ENCODE data around the gene ACSS3. TPM values are rescaled to one million over a fixed set of nuclear protein-coding genes. Genes with fewer than 3 reads are reported as not detected.

The ACSS3 gene
- total and polyA plus RNA-seq, 4 donors = 18.2 to 94.3 (median 32.5) TPM

DNA sequence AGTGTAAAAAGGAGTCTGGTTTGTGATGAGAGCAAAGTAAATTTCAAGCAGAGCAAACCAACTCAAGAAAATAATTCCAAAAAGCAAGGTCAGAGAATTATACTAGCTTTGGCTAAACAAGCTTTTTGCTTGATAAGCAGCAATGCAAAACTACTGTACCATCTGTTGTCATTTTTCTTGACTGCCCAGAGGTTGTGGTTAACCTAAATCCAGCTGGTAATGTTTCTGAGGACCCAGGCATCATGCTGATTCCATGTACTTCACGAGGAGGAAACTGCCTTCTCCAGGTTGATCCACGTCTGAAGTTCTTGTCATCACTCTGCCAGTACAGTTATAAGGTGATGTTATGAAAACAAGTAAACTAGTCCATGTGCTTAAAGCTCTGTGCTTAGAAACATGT, 185.2 kb downstream of the ACSS3 start:
- Histone ChIP-seq H3K9me3 (ENCODE audit: control insufficient read depth in 4 of 4, low read length in 3 of 4) (no peaks in the 10 kb centered on the region), H3K27me3 (ENCODE audit: control insufficient read depth in 4 of 4, insufficient read depth in 4 of 4, low read length in 3 of 4) (no peaks in the 10 kb centered on the region), H3K36me3 (ENCODE audit: control insufficient read depth in 4 of 4, insufficient read depth in 3 of 4, low read depth in 1 of 4, low read length in 3 of 4) (no peaks in the 10 kb centered on the region), H3K27ac (ENCODE audit: low read depth in 1 of 2, low read length in 2 of 2) (no peak overlapping the region), H3K9ac (ENCODE audit: low read depth in 1 of 2, low read length in 2 of 2) (no peak overlapping the region), H3K4me3 (ENCODE audit: low read depth in 1 of 3, low read length in 3 of 3) (no peak overlapping the region), H3K4me1 (ENCODE audit: control insufficient read depth in 4 of 4, insufficient read depth in 4 of 4, low read length in 3 of 4) (no peaks in the 10 kb centered on the region)
- 82% methylated on average over 2 of the region's 2 CpGs for WGBS
- no peak for DNase-seq (ENCODE audit: low spot score)
- no peak for TF ChIP-seq RXRA (IDR thresholded peaks at IDR 0.05)
- TF ChIP-seq JUND (IDR thresholded peaks at IDR 0.05) = no peak
- TF ChIP-seq, protein P1, sequence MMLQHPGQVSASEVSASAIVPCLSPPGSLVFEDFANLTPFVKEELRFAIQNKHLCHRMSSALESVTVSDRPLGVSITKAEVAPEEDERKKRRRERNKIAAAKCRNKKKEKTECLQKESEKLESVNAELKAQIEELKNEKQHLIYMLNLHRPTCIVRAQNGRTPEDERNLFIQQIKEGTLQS (IDR thresholded peaks at IDR 0.05) = no peak
- no peak for TF ChIP-seq NR2F2 (IDR thresholded peaks at IDR 0.05)
- no peak for TF ChIP-seq EGR1 (IDR thresholded peaks at IDR 0.05; ENCODE audit: low read depth in 2 of 2)
- TF ChIP-seq TAF1 (conservative IDR thresholded peaks at IDR 0.05) = no peak
- no peak for TF ChIP-seq RAD21 (IDR thresholded peaks at IDR 0.05)
- TF ChIP-seq, protein P2, sequence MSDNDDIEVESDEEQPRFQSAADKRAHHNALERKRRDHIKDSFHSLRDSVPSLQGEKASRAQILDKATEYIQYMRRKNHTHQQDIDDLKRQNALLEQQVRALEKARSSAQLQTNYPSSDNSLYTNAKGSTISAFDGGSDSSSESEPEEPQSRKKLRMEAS (IDR thresholded peaks at IDR 0.05) = no peak
- TF ChIP-seq HNF4G (IDR thresholded peaks at IDR 0.05) = no peak
- TF ChIP-seq GABPA (IDR thresholded peaks at IDR 0.05 in 1 of 2, conservative IDR thresholded peaks at IDR 0.05 in 1 of 2) = no peak
- TF ChIP-seq, protein P3, sequence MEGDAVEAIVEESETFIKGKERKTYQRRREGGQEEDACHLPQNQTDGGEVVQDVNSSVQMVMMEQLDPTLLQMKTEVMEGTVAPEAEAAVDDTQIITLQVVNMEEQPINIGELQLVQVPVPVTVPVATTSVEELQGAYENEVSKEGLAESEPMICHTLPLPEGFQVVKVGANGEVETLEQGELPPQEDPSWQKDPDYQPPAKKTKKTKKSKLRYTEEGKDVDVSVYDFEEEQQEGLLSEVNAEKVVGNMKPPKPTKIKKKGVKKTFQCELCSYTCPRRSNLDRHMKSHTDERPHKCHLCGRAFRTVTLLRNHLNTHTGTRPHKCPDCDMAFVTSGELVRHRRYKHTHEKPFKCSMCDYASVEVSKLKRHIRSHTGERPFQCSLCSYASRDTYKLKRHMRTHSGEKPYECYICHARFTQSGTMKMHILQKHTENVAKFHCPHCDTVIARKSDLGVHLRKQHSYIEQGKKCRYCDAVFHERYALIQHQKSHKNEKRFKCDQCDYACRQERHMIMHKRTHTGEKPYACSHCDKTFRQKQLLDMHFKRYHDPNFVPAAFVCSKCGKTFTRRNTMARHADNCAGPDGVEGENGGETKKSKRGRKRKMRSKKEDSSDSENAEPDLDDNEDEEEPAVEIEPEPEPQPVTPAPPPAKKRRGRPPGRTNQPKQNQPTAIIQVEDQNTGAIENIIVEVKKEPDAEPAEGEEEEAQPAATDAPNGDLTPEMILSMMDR (IDR thresholded peaks at IDR 0.05; ENCODE audit: low read depth, low read length, missing input control) = no peak
- no peak for TF ChIP-seq FOXA1 (IDR thresholded peaks at IDR 0.05)

DNA sequence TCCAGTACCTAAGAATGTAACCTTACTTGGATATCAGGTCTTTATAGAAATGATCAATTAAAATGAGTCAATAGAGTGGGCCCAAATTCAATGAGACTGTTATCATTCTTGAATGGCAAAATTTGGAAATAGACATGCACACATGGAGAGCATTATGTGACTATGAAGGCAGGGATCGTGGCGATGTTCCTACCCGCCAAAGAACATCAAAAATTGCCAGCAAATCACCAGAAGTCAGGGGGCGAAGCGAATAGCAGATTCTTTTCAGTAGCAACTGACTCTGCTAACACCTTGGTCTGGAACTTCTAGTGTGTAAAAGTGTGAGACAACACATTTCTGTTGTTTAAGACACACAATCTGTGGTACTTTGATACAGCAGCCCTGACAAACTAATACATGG, 192.5 kb downstream of the ACSS3 start:
- 98% methylated on average over 5 of the region's 5 CpGs for WGBS
- TF ChIP-seq NR2F2 (IDR thresholded peaks at IDR 0.05) (no peak), RXRA (IDR thresholded peaks at IDR 0.05) (no peak), HNF4G (IDR thresholded peaks at IDR 0.05) (no peak), YY1 (IDR thresholded peaks at IDR 0.05) (no peak), GABPA (IDR thresholded peaks at IDR 0.05 in 1 of 2, conservative IDR thresholded peaks at IDR 0.05 in 1 of 2) (no peak), EGR1 (IDR thresholded peaks at IDR 0.05; ENCODE audit: low read depth in 2 of 2) (no peak), FOXA1 (IDR thresholded peaks at IDR 0.05) (no peak), JUND (IDR thresholded peaks at IDR 0.05) (no peak), HNF4A (conservative IDR thresholded peaks at IDR 0.05) (no peak), FOXA2 (IDR thresholded peaks at IDR 0.05) (no peak), TAF1 (conservative IDR thresholded peaks at IDR 0.05) (no peak), SP1 (IDR thresholded peaks at IDR 0.05) (no peak), RAD21 (IDR thresholded peaks at IDR 0.05) (no peak)
- TF ChIP-seq, protein P2 (IDR thresholded peaks at IDR 0.05) = no peak
- TF ChIP-seq, protein P3 (IDR thresholded peaks at IDR 0.05; ENCODE audit: low read depth, low read length, missing input control) = no peak
- TF ChIP-seq, protein P4, sequence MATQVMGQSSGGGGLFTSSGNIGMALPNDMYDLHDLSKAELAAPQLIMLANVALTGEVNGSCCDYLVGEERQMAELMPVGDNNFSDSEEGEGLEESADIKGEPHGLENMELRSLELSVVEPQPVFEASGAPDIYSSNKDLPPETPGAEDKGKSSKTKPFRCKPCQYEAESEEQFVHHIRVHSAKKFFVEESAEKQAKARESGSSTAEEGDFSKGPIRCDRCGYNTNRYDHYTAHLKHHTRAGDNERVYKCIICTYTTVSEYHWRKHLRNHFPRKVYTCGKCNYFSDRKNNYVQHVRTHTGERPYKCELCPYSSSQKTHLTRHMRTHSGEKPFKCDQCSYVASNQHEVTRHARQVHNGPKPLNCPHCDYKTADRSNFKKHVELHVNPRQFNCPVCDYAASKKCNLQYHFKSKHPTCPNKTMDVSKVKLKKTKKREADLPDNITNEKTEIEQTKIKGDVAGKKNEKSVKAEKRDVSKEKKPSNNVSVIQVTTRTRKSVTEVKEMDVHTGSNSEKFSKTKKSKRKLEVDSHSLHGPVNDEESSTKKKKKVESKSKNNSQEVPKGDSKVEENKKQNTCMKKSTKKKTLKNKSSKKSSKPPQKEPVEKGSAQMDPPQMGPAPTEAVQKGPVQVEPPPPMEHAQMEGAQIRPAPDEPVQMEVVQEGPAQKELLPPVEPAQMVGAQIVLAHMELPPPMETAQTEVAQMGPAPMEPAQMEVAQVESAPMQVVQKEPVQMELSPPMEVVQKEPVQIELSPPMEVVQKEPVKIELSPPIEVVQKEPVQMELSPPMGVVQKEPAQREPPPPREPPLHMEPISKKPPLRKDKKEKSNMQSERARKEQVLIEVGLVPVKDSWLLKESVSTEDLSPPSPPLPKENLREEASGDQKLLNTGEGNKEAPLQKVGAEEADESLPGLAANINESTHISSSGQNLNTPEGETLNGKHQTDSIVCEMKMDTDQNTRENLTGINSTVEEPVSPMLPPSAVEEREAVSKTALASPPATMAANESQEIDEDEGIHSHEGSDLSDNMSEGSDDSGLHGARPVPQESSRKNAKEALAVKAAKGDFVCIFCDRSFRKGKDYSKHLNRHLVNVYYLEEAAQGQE (IDR thresholded peaks at IDR 0.05) = no peak
- TF ChIP-seq, protein P1 (IDR thresholded peaks at IDR 0.05) = no peak
- TF ChIP-seq, protein P5, sequence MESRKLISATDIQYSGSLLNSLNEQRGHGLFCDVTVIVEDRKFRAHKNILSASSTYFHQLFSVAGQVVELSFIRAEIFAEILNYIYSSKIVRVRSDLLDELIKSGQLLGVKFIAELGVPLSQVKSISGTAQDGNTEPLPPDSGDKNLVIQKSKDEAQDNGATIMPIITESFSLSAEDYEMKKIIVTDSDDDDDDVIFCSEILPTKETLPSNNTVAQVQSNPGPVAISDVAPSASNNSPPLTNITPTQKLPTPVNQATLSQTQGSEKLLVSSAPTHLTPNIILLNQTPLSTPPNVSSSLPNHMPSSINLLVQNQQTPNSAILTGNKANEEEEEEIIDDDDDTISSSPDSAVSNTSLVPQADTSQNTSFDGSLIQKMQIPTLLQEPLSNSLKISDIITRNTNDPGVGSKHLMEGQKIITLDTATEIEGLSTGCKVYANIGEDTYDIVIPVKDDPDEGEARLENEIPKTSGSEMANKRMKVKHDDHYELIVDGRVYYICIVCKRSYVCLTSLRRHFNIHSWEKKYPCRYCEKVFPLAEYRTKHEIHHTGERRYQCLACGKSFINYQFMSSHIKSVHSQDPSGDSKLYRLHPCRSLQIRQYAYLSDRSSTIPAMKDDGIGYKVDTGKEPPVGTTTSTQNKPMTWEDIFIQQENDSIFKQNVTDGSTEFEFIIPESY (IDR thresholded peaks at IDR 0.05) = no peak

More for the DNA sequence above, 192.5 kb downstream of the ACSS3 start:
- Histone ChIP-seq H3K4me3 (ENCODE audit: low read depth in 1 of 3, low read length in 3 of 3) (no peak overlapping the region), H3K9ac (ENCODE audit: low read depth in 1 of 2, low read length in 2 of 2) (no peak overlapping the region), H3K27me3 (ENCODE audit: control insufficient read depth in 4 of 4, insufficient read depth in 4 of 4, low read length in 3 of 4) (no peaks in the 10 kb centered on the region), H3K9me3 (ENCODE audit: control insufficient read depth in 4 of 4, low read length in 3 of 4) (no peaks in the 10 kb centered on the region), H3K36me3 (ENCODE audit: control insufficient read depth in 4 of 4, insufficient read depth in 3 of 4, low read depth in 1 of 4, low read length in 3 of 4) (no peaks in the 10 kb centered on the region), H3K27ac (ENCODE audit: low read depth in 1 of 2, low read length in 2 of 2) (no peak overlapping the region), H3K4me1 (ENCODE audit: control insufficient read depth in 4 of 4, insufficient read depth in 4 of 4, low read length in 3 of 4) (no peaks in the 10 kb centered on the region)
- DNase-seq (ENCODE audit: low spot score) = no peak

All from liver (tissue), 9 donors.